B cell (primary cell): ENCODE results near the gene ASPG. TPM values are rescaled to one million over a fixed set of nuclear protein-coding genes. Genes with fewer than 3 reads are reported as not detected.

Source experiments
- ATAC-seq: fragments of 200-7000 bp; cut with Tn5 transposase; one replicate; pipeline ENCODE4 v1.10.0; 2021; ENCODE audit warnings: low read depth, mild to moderate bottlenecking, moderate number of reproducible peaks, moderate library complexity
- CTCF ChIA-PET: fragments of 350-600 bp; sonication (Branson Sonifier 250); formaldehyde crosslinking; loops from one replicate; lab custom pipeline; 2021; ENCODE audit warnings: antibody characterized with exemption, inconsistent platforms; lab: Charles Lee
- POLR2A ChIA-PET: fragments of 350-600 bp; sonication (Branson Sonifier 250); formaldehyde crosslinking; loops from one replicate; lab custom pipeline; 2021; ENCODE audit warnings: antibody characterized with exemption; lab: Charles Lee
- DNase-seq: peaks from one replicate; pipeline ENCODE4 v3.0.0; 2013
- H2AFZ ChIP-seq: 2 replicates; pipeline ENCODE4 v1.6.1; 2012; ENCODE audit warnings: mild to moderate bottlenecking, low read depth, low read length; ENCODE audit not compliant: insufficient read depth, poor library complexity, severe bottlenecking
- H3K27ac ChIP-seq, 2 donors: 1 replicate in 1 of 2; 2 replicates in 1 of 2; pipeline ENCODE4 v1.5.1; 2012 to 2013; ENCODE audit warnings: low read length in 2 of 2, mild to moderate bottlenecking in 2 of 2, moderate library complexity in 1 of 2
- H3K27me3 ChIP-seq, 4 experiments: fragments of 200-600 bp in 1 of 4; sonication (generic) in 1 of 4; replicated peaks in 1 of 4; 1 replicate in 2 of 4; 2 replicates in 2 of 4; pipeline versions ENCODE4 v1.6.1 to v1.7.0; 2013 to 2016; ENCODE audit warnings: low read length in 3 of 4, mild to moderate bottlenecking in 2 of 4, mixed read lengths in 1 of 4, moderate library complexity in 1 of 4; ENCODE audit not compliant: insufficient read depth in 4 of 4, control insufficient read depth in 3 of 4; ENCODE audit errors: control extremely low read depth in 1 of 4
- H3K36me3 ChIP-seq, 2 experiments: replicated peaks in 1 of 2; 1 replicate in 1 of 2; 2 replicates in 1 of 2; pipeline versions ENCODE4 v1.6.1 to v1.7.1; 2013; ENCODE audit warnings: low read length in 1 of 2; ENCODE audit not compliant: insufficient read depth in 2 of 2, control insufficient read depth in 1 of 2; ENCODE audit errors: control extremely low read depth in 1 of 2, extremely low read depth in 1 of 2
- H3K4me1 ChIP-seq, 2 donors: fragments of 200-600 bp in 1 of 2; sonication (generic) in 1 of 2; 1 replicate in 1 of 2; 2 replicates in 1 of 2; pipeline versions ENCODE4 v1.5.1 to v1.6.1; 2013 to 2017; ENCODE audit warnings: low read length in 2 of 2; ENCODE audit not compliant: control insufficient read depth in 2 of 2, insufficient read depth in 2 of 2
- H3K4me2 ChIP-seq: replicated peaks from 2 replicates; pipeline ENCODE3; 2012; ENCODE audit warnings: mild to moderate bottlenecking, low read depth, low read length; ENCODE audit not compliant: poor library complexity, severe bottlenecking
- H3K4me3 ChIP-seq, 5 experiments: fragments of 200-600 bp in 1 of 5; sonication (generic) in 1 of 5; 1 replicate in 3 of 5; 2 replicates in 2 of 5; pipeline versions ENCODE4 v1.5.1 to v1.7.0; 2011 to 2016; ENCODE audit warnings: low read length in 4 of 5, mild to moderate bottlenecking in 4 of 5, low read depth in 2 of 5, control low read depth in 1 of 5, moderate library complexity in 1 of 5; ENCODE audit not compliant: insufficient read depth in 1 of 5; ENCODE audit errors: control extremely low read depth in 1 of 5, extremely low read depth in 1 of 5
- H3K79me2 ChIP-seq: fragments of 200-600 bp; sonication (generic); one replicate; pipeline ENCODE4 v1.6.0; 2016; ENCODE audit warnings: low read length; ENCODE audit not compliant: control insufficient read depth, insufficient read depth
- H3K9ac ChIP-seq: fragments of 200-600 bp; sonication (generic); 2 replicates; pipeline ENCODE4 v1.6.1; 2017; ENCODE audit warnings: mild to moderate bottlenecking, low read length, moderate library complexity
- H3K9me3 ChIP-seq, 3 donors: one replicate each; pipeline versions ENCODE4 v1.6.1 to v1.7.1; 2013; ENCODE audit warnings: low read length in 2 of 3; ENCODE audit not compliant: control insufficient read depth in 2 of 3, insufficient read depth in 1 of 3; ENCODE audit errors: control extremely low read depth in 1 of 3
- H4K20me1 ChIP-seq: 2 replicates; pipeline ENCODE4 v1.6.0; 2012; ENCODE audit warnings: mild to moderate bottlenecking, low read length; ENCODE audit not compliant: insufficient read depth, control insufficient read depth, poor library complexity, severe bottlenecking
- H3K27ac Mint-ChIP-seq: one replicate; pipeline ENCODE4 v1.8.0; 2021; ENCODE audit warnings: mixed read lengths
- H3K27me3 Mint-ChIP-seq: one replicate; pipeline ENCODE4 v1.8.0; 2021; ENCODE audit warnings: mixed read lengths
- H3K4me1 Mint-ChIP-seq: one replicate; pipeline ENCODE4 v1.8.0; 2021; ENCODE audit warnings: mixed read lengths
- H3K4me3 Mint-ChIP-seq: one replicate; pipeline ENCODE4 v1.8.0; 2021; ENCODE audit warnings: mixed read lengths
- H3K9me3 Mint-ChIP-seq: one replicate; pipeline ENCODE4 v1.8.0; 2022; ENCODE audit warnings: mixed read lengths; ENCODE audit not compliant: insufficient read depth
- EZH2 ChIP-seq: IDR thresholded peaks from 2 replicates; pipeline ENCODE4 v1.6.1; 2012; ENCODE audit warnings: borderline replicate concordance, low read depth, mild to moderate bottlenecking, moderate library complexity, low read length; ENCODE audit not compliant: insufficient read depth, poor library complexity, severe bottlenecking
- WGBS: methylation state at CpG from one replicate; pipeline ENCODE4 v1.1.5; 2013; ENCODE audit warnings: missing lambda C conversion rate; ENCODE audit not compliant: insufficient coverage; 5-methylcytosine and 5-hydroxymethylcytosine counted together
- intact Hi-C: fragments of 100-400 bp; cut with micrococcal nuclease; formaldehyde crosslinking; loops from one replicate; pipeline ENCODE4 v1.10.0; 2022
- polyA plus RNA-seq: library from polyadenylated mRNA; depleted of rRNA; stranded (reverse); fragments of >200 nt; gene quantifications from 2 replicates; pipeline ENCODE4 v1.2.3, GENCODE V29; 2012
- total RNA-seq, 2 donors: library from RNA; stranded (reverse); fragments of 120-200 nt in 1 of 2; gene quantifications; 1 replicate in 1 of 2; 2 replicates in 1 of 2; pipeline versions ENCODE4 v1.2.3 to v1.2.4, GENCODE V29; 2013 to 2022
- TF ChIP-seq, protein P1 (sequence below): fragments of 200-600 bp; IDR thresholded peaks from one replicate; pipeline ENCODE4 v1.8.0; 2022; ENCODE audit warnings: antibody characterized with exemption, mild to moderate bottlenecking

ASPG gene
- total and polyA plus RNA-seq, 2 donors (not counting 1 experiment from before 2014, with no cell fraction given), result not detected

DNA sequence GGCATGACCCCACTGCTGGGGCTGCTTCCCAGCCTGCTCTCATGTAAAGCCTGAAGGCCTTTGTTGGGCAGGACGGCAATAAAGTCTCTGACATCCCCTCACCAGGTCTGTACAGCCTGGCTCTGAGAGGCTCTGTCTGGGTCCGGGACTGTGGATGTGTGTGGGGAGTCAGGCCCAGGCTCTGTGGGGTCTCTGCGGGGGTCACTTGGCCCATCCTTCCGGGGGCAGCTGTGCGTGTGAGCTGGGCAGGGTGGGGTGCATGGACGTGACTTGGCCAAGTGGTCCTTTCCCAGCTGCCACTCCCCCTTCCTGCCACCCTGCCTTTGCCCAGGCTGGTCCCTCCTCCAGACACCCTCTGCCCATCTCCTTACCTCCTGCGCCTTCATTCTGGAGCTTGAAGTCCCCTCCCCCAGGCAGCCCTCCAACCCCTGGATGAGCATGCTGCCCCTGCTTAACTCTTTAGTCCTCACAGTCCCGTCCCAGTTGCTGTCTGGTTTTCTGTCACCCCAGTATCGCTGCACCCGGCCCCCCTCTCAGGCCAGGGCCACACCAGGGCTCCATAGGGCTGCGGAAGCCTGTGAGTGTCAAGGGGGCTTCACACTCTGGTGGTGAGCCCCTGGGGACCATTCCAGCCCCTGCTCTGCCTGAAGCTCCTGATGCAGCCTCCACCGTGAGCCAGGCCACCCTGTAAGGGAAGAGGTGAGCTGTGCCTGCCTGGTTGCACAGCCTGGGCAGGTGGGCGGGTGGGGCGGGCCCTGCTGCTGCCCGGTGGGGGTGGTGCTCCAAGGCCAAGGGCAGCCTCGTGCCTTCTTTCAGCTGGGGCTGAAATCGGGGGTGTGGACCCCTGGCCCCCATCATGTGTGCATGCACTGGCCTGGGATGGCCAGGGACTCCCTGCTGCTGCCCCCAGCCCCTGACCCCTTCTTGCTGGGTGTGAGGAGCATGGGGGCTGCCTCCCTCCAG is 27.4 kb downstream of the ASPG start:
- H3K27me3 ChIP-seq, result peaks cover 0 to 14% (median 5%) of the 10 kb centered on the region in 4 experiments
- no peaks in the 10 kb centered on the region for H3K9me3 Mint-ChIP-seq
- ChIA-PET POLR2A (no interaction called here), CTCF (no interaction called here)
- H3K4me1 ChIP-seq, result peaks cover 5% of the 10 kb centered on the region in 2 donors
- ATAC-seq (no peak), DNase-seq (no peak)
- no peaks in the 10 kb centered on the region for H3K36me3 ChIP-seq
- no peaks in the 10 kb centered on the region for H4K20me1 ChIP-seq
- no peak overlapping the region for H3K9ac ChIP-seq
- H2AFZ ChIP-seq, result no peak overlapping the region
- peaks cover 16% of the 10 kb centered on the region for H3K27me3 Mint-ChIP-seq
- H3K27ac ChIP-seq, result no peak overlapping the region
- no peak for TF ChIP-seq EZH2
- TF ChIP-seq, protein P1, sequence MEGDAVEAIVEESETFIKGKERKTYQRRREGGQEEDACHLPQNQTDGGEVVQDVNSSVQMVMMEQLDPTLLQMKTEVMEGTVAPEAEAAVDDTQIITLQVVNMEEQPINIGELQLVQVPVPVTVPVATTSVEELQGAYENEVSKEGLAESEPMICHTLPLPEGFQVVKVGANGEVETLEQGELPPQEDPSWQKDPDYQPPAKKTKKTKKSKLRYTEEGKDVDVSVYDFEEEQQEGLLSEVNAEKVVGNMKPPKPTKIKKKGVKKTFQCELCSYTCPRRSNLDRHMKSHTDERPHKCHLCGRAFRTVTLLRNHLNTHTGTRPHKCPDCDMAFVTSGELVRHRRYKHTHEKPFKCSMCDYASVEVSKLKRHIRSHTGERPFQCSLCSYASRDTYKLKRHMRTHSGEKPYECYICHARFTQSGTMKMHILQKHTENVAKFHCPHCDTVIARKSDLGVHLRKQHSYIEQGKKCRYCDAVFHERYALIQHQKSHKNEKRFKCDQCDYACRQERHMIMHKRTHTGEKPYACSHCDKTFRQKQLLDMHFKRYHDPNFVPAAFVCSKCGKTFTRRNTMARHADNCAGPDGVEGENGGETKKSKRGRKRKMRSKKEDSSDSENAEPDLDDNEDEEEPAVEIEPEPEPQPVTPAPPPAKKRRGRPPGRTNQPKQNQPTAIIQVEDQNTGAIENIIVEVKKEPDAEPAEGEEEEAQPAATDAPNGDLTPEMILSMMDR, result no peak
- peaks cover 8% of the 10 kb centered on the region for H3K4me1 Mint-ChIP-seq
- no peaks in the 10 kb centered on the region for H3K79me2 ChIP-seq
- 78% methylated on average over 15 of the region's 17 CpGs for WGBS
- no peak overlapping the region for H3K4me3 Mint-ChIP-seq
- H3K27ac Mint-ChIP-seq, result no peak overlapping the region
- no peak overlapping the region for H3K4me2 ChIP-seq
- peaks cover 0 to 10% (median 0%) of the 10 kb centered on the region in 3 donors for H3K9me3 ChIP-seq
- no peak overlapping the region for H3K4me3 ChIP-seq
- intact Hi-C loops, result no loop called here
